NK-92 treated with Interleukin-12 subunit alpha and Interleukin-12 subunit beta, amount 100 ng/mL, for 24 hours (cell line): ENCODE measurements around the gene AIPL1.

Experiments used
- DNase-seq: peaks from one replicate; lab custom pipeline; 2025; lab: John Stamatoyannopoulos, UW

AIPL1 gene

GRCh38 chr17:6467567-6467966 is 32.6 kb upstream of the AIPL1 start:
- DNase-seq = no peak

DNA sequence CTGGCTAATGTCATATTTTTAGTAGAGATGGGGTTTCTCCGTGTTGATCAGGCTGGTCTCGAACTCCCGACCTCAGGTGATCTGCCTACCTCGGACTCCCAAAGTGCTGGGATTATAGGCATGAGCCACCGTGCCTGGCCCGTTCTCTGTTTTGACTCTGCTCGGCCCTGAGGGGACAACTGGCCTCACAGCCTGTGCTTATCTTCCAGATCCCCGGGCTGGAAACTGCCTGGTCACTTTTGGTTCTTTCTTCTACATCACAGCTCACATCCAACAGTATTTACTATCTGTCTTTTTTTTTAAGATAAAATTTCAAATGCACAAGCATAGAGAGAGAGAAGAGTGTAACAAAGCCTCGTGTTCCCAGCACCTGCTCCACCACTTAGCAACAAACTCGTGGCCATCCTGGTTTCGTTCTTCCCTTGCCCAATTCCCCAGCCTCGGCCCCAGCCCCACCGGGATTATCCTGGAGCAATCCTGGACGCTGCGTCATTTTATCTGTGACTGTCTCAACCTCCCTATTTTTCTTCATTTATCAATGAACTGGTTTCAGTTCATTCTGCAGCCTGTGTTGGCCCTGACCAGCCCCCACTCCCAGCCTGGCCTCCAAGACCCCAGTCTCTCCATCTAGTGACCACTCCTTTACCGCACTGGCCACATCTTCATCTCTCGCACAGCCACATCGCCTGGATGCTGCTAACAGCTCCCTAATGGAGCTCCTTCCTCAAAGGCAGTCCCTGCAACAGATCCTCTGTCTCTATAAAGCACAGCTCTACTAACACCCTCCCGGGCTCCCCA is 30.5 kb upstream of the AIPL1 start:
- no peak for DNase-seq

- DNase-seq = no peak
Measured at GRCh38 chr17:6464446-6465041, 29.6 kb upstream of the AIPL1 start.

GRCh38 chr17:6463616-6464445 is 28.9 kb upstream of the AIPL1 start:
- no peak for DNase-seq

DNA sequence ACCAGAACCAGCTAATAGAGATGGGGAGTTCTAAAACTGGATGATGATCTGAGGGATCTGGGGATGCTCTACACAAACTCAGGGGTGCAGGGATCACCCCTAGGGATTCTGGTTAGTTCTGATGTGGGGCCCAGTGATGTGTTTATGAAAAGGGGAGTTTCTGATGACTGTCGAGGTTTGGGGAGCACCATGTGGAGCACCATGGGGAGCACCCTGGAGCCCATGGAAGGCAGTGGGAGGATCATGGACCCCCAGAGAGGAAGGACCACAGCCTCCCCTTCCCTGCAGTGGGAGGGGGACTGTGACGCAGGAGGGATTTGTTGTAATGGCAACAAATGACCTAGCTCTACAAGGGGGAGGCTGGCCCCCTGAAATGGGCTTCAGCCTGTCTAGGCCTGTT is 27.8 kb upstream of the AIPL1 start:
- DNase-seq = no peak

DNA sequence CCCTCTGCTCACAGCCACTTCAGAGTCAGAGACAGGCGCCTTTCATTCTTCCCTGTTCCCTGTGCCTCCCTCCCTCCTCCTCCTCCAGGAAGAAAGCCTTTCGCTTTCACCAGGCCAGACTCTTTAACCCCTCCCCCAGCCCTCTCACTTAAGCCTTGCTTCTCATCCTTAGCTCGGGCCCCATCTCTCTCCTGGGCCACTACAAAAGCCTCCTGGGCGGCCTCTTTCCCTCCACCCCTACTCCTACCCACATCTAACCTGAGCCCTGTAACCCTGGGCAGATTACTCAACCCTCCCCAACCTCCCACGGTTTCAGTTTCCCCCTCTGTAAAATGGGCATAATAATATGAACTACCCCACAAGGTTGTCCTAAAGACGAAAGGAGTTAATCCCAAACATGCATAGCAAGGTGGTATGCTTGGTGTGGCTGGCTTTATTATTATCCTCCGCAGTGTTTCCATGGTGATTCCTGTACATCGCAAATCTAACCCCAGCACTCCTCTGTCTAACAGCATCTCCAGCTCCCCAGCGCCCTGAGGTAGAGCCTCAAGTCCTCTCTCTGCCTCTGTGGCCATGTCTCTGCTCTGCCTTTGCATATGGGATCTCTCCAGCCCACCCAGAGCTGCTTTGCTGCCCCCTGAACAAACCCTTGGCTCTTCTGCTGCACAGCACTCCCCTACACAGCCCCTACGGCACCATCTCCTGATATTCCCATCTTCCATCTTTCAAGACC is 27.0 kb upstream of the AIPL1 start:
- DNase-seq = no peak

- DNase-seq = no peak
Measured at GRCh38 chr17:6461246-6461645, 26.3 kb upstream of the AIPL1 start.

GRCh38 chr17:6460531-6461161 is 25.7 kb upstream of the AIPL1 start:
- no peak for DNase-seq

GRCh38 chr17:6458460-6458950 is 23.6 kb upstream of the AIPL1 start:
- no peak for DNase-seq

DNA sequence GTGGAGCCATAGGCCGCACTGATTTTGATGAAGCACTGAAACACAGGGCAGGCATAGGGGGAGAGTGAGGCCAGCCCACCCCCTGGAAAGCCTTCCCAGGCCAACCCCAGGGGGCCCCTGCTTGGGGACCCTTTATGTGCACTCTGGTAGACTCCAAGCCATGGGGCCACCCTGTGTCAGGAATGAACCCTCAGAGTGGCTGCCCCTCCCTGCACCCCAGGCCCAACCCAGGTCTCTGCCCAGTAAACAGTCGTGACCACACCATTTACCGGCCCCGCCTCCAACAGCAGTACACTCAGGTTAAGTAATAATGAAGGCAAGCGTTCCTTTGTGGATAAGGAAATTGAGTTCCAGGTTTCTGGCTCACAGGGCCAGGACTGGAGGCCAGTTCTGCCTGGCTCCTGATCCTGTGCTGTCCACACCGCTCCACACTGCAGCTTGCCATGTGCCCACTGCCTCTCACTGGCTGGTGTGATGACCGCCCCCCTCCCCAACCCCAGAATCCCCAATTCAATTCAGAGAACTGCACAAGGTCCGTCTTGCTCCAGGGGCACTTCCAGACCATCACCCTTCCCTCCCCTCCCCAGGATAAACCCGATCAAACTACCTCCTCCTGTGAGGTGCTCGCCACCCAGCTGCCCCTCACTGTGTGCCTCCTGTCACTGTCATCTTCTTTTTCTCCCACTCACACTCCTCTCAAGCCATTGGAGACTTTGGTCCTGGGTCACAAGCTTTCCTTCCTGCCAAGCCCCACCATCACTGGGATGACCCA is 23.0 kb upstream of the AIPL1 start:
- DNase-seq = no peak

- no peak for DNase-seq
Measured at GRCh38 chr17:6456914-6457687, 22.2 kb upstream of the AIPL1 start.

GRCh38 chr17:6456321-6456720 is 21.4 kb upstream of the AIPL1 start:
- no peak for DNase-seq

- DNase-seq = no peak
Measured at GRCh38 chr17:6455321-6455705, 20.4 kb upstream of the AIPL1 start.

GRCh38 chr17:6454495-6455320 is 19.8 kb upstream of the AIPL1 start:
- no peak for DNase-seq

- no peak for DNase-seq
Measured at GRCh38 chr17:6453279-6454024, 18.5 kb upstream of the AIPL1 start.

DNA sequence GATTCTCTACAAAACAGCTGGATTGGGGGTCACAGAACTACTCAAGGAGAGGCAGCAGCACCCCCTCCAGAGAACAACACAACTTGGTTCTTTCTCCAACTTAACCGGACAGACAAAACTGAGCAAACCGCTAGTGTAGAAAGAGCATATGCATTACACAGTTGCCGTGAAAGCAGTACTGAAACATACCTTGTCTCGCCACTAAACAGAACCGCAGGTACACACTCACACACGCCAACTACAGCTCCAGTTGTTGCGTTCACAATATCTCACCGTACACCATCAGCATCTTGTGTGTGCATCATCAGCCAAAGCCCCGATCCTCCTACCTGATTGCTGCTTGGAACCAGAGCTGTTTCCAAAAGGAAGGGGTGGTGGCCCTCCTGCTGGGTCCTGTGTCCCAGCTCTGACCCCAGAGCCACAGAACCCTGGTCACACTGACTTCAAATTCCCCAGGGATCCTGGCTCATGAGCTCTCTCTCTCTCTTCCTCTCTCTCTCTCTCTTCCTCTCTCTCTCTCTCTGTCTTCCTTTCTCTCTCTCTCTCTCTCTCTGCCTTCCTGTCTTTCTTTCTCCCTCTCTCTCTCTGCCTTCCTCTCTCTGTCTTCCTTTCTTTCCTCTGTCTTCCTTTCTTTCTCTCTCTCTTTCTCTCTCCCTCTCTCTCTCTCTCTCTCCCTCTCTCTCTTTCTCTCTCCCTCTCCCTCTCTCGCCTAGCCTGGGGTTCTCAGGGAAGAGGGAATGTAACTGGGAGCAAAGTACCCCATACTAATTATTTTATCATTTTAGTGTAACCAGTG is 17.7 kb upstream of the AIPL1 start:
- DNase-seq = no peak
